ENCODE measurements around the gene EFR3B. TPM values are rescaled to one million over a fixed set of nuclear protein-coding genes. Genes with fewer than 3 reads are reported as not detected.

Gene EFR3B
- total RNA-seq, 1 donor from 2014 or later, result 0.30 TPM

GRCh38 chr2:25032901-25033300 lies 9.0 kb upstream of the EFR3B start:
- DNase-seq (ENCODE audit: low spot score) (no peak), ATAC-seq (no peak)

GRCh38 chr2:25034081-25034480 lies 7.8 kb upstream of the EFR3B start:
- DNase-seq (ENCODE audit: low spot score) (no peak), ATAC-seq (no peak)

DNA sequence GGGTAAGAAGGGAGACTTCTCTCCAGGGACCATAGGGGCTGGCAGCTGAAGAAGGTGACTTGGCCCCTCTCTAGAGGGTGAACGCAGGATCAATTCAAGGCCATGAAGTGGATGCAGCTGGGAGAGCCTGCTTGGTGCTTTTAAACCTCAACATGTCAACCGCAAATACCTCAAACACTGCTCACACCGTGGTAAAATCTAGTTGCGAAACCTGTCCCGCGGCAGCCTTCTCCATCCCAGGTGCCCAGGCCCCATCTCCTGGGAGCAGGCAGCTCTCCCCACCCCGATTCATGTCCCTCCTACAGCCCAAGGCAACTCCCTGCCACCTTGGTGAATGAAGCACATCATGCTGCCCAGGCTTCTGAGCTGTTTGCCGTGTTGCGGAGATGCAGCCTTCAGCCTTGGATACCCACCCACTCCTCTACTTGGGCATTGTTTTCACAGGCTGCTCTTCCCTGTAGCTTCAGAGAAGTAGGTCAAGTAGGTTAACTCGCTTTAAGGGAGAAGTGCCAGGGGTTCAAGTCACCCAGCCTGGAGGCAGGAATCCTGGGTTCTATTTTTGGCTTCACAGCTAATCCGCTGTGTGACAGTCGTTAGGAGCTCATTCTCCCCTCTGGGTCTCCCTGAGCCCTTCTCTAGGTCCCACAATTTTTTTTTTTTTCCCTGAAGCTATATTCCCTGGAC lies 6.2 kb upstream of the EFR3B start:
- DNase-seq (ENCODE audit: low spot score), result no peak
- no peak for ATAC-seq

DNA sequence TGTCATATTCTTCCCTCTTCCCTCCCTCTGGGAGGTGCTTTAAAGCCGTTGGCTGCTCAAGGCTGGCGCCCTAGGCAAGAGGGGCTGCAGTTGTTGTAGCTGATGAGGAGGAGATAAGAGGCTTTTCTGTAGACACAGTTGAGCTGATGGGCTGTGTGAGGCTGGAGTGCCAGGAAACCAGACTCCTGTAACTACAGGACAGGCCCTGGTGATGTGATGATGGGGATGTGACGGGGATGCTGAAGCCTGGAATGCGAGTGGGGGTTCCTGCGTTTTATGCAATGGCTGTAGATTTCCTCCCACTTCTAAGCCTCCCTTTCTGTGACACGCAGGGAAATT lies 5.7 kb upstream of the EFR3B start:
- no peak for DNase-seq (ENCODE audit: low spot score)
- no peak for ATAC-seq

DNA sequence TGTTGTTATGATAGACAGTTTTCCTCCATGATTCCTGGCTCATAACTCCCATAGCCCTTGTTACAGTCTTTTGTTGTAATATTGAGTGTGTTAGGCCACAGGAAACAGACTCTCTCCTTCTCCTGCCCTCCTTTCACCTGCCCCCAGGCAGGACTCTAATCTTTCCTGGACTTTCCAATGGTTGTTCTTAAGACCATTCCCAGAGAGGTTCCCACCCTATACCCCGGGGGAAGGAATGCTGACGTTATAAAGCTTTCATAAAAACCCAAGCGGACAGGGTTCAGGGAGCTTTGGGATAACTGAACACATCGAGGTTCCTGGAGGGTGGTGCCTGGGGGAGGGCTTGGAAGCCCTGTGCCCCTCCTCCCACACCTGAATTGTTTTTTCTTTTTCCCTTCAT lies 2.8 kb upstream of the EFR3B start:
- DNase-seq (ENCODE audit: low spot score) (no peak), ATAC-seq (no peak)

DNA sequence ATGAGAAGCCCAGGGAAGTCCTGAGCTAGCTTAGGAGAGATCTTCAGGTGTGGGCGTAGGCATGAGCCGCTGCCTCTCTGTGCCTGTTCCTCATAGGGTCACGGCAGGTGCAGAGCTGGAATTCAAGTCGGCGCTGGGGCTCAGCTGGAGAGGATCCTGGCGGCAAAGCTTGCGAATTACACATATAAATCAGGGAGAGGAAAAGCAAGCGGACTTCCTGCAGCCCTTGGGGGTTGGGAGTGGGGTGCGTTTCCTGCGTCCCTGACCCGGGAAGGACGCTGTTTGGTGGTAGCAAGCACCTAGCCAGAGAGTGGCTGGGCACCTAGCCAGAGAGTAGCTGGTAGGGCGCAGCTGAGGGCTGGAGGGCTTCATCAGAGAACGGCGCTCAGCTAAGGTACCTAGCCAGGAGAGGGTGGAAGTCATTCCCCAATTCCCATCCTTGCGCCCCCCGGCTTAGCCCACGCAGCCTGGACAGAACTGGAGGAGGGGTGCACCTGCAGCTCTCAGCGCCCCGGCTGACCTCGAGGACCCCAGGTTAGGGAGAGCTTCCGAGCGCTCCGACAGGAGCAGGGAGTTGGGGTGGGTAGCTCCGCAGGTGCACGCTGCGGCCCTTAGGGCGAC lies 459 bp upstream of the EFR3B start:
- peak; percentile 70 for DNase-seq (ENCODE audit: low spot score)
- peak; percentile 33 for ATAC-seq

DNA sequence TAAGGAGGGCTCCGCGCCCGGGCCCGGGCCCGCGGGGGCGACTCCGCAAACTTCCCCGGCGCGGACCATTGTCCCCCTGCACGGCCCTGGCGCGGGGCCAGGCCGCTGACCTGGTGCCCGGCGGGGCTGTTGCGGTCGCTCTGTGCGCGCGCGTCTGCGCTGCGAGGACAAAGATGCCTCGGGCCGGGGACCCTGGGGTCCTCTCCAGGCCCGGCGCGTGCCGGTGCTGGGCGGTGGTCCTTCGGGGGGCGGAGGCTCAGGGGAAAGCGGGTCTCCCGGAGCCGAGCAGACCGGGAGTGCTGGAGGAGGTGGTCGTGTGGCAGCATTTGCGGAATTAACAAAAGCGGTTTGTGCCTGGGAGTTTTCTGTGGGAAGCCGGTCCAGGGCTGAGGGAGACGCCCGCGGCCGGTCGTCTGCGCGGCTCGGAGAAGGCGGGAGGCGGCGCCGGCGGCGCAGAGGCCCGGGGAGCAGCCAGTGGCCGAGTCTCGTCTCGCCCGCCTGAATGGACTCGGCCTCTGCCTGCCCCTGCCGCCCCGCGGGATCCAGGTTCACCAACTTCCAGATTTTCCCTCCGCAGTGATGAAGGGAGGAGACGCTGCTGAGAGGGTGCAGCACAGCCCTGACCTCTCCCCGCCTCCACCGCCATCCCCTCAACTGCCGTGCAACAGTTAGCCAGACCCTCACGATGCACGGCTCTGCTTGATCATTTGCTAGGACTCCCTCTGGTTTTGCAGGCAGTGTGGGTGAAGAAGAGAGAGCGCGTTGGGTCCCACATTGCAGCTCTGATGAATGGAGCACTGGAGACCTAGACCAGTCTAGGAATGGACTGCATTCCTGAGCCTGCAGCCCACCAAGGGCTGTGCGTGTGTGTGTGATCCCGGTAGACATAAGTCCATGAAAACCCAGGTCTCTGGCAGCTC lies 705 bp downstream of the EFR3B start:
- ATAC-seq (peak; percentile 37), DNase-seq (ENCODE audit: low spot score) (peak; percentile 49)

DNA sequence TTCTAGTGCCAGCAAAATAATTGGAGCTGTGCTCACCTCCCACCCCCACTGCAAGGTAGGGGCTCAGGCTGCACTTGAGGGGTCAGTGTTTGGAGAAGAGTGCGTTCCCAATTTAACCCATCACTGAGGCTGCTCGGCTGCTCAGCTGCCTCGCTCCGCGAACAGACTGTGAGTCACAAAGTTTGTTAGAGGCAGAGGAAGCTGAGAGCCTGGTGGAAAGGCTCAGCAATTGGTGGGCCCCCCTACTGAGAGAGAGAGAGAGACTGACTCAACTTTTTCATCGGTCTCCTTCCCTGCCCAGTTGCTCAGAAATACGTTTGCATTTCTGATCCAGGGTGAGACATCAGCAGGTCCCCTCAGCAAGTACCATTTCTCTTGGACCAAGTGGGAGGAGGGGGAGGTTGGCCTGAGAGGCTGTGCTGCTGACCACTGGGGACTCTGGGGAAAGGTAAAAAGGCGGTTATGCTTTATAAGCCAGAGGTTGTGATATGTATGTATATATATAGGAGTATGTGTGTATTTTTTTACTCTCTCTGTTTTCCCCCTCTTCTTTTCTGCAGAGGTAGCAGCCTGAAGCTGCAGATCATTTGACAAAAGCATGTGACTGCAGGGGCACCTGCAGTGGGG lies 1.5 kb downstream of the EFR3B start:
- ATAC-seq, result no peak

DNA sequence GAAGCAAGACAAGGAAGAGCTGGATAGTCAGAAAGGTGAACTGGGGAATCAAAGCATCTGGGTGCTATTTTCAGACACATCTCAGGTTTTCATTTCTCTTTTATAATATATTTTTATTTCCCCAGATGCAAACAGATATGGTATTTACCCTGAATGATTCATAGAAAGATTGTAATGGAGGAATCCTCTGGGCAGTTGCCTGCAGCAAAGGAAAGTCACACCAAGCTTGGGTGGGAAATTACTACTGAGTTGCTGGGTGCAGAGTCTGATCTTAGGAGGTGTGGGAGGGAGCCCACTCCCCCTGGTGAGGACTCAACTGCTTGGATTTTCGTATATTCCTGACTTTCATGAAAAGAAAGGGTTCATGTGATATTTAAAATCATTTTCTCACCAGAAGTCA lies 2.1 kb downstream of the EFR3B start:
- DNase-seq (ENCODE audit: low spot score) (no peak), ATAC-seq (no peak)

More for the DNA sequence above, 1.5 kb downstream of the EFR3B start:
- DNase-seq (ENCODE audit: low spot score), result no peak

- DNase-seq (ENCODE audit: low spot score), result no peak
- no peak for ATAC-seq
These were observed 3.1 kb downstream of the EFR3B start for GRCh38 chr2:25044990-25045389.

DNA sequence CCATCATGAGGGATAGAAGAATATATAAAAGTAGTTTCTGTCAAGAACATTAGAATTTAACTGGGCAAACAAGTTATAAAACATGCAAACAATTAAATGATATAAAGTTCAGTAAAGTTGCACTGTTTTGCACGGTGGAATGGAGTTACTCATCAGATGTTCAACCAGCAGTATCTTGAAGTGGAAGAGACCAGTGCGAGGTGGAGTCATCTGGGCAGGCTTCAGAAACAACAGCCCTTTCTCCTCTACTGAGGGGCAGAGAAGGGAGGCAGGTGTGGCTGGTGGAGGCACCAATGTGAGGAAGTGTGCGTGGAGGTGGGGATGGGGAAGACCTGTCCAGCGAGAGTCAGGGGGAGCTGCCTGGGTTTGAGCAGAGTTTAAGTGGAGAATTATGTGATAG lies 7.5 kb downstream of the EFR3B start:
- DNase-seq (ENCODE audit: low spot score) (no peak), ATAC-seq (no peak)

DNA sequence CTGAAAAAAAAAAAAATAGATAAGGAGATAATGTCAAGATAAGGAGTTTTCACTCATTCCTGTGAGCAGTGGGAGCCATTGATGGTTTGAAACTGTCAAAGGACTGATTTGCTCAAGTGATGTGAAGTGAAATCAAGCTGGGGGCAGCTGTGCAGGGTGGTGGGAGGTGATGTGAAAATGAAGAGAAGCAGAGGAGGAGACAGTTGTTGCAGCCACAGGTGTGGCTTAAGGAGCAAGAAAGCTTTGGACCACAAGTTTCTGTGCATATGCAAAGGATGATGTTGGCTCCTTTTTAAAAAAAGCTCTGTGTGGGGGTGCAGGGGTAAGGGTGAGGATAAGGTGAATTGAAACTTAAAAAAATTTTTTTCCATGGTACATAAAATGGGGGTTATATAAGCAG lies 8.3 kb downstream of the EFR3B start:
- ATAC-seq, result no peak
- DNase-seq (ENCODE audit: low spot score), result no peak

DNA sequence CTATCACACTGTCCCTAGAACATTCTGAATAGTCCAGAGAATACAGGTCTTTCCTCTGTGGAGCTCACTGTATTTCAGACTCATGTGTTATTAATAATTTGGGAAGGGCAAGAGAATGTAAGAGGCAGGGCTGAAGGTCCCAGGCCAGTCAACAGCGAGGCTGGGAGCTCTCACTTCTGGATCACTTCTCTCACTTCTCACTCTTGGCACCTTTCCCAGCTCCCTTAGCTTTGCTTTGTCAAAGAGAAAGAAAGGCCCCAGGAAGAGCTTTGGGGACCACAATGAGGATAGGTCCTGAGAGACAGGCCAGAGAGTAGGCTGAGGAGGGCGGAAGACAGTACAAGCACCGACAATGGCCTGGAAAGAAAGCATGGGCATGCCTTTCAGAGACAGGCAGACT lies 11.2 kb downstream of the EFR3B start:
- ATAC-seq (no peak), DNase-seq (ENCODE audit: low spot score) (no peak)

GRCh38 chr2:25054720-25055119 lies 12.8 kb downstream of the EFR3B start:
- no peak for DNase-seq (ENCODE audit: low spot score)
- no peak for ATAC-seq

GRCh38 chr2:25055376-25055920 lies 13.6 kb downstream of the EFR3B start:
- ATAC-seq, result no peak
- DNase-seq (ENCODE audit: low spot score), result no peak

DNA sequence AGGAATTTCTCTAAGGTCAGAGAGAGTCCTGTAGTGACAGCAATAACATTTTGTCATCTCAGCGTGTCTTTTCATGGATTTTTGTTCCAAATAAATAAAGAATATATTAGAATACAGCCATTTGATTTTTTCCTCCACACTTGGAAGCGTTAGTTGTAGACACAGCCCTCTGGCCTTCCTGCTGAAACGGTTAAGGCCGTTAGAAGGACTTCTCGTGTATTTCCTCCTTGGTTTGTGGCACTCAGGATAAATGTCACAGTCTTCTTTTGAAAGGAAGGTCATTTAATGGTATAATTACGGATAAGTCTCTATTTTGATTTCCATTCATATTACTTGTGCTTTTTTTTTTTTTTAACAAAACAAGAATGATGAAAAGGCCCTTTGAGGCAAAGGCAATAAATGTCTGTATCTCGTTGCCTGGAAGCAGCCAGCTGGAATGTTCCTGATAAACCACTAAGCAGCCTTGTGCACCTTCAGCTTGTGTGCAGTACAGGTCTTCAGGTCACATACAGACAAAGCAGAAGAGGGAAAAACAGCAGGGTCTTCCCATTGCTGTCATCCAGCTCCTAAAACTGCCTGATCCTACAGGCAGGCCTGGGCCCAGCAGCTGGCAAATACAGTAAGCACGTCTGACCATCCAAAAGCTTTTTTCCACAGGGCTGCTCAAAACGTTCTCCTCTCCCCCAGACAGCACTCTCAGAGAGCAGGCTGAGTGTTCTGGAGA lies 14.4 kb downstream of the EFR3B start:
- ATAC-seq (no peak), DNase-seq (ENCODE audit: low spot score) (no peak)

- DNase-seq (ENCODE audit: low spot score) (no peak), ATAC-seq (no peak)
These were observed 20.6 kb downstream of the EFR3B start for GRCh38 chr2:25062511-25062917.

- ATAC-seq, result no peak
- no peak for DNase-seq (ENCODE audit: low spot score)
These were observed 22.2 kb downstream of the EFR3B start for GRCh38 chr2:25063876-25064660.

- DNase-seq (ENCODE audit: low spot score), result no peak
- no peak for ATAC-seq
These were observed 23.9 kb downstream of the EFR3B start for GRCh38 chr2:25065768-25066167.

DNA sequence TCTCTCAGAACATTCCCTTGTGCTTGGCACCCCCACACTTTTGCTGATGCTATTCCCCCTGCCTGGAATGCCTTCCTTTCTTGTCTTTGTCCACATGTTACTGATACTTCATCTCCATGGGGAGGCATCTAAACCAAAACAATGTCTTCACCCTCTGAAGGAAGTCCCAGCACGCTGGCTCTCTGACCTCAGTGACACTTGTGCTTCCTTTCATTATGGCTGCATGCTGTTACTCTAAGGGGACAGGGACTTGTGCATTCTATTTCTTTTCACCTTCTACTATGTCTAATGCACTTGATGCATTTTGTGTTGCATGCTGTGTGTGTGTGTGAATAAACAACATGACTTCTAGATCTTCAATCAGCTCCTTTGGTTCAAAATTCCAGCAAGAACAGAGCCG lies 24.6 kb downstream of the EFR3B start:
- no peak for ATAC-seq

More for the DNA sequence above, 24.6 kb downstream of the EFR3B start:
- DNase-seq (ENCODE audit: low spot score), result no peak
